ENCODE data around the gene SASH1. TPM values are rescaled to one million over a fixed set of nuclear protein-coding genes. Genes with fewer than 3 reads are reported as not detected.
A peak's percentile ranks its signal among the peaks of the same experiment; 100 is the strongest.

The SASH1 gene
- total RNA-seq, 4 donors from 2014 or later = 132 to 238 (median 160) TPM

DNA sequence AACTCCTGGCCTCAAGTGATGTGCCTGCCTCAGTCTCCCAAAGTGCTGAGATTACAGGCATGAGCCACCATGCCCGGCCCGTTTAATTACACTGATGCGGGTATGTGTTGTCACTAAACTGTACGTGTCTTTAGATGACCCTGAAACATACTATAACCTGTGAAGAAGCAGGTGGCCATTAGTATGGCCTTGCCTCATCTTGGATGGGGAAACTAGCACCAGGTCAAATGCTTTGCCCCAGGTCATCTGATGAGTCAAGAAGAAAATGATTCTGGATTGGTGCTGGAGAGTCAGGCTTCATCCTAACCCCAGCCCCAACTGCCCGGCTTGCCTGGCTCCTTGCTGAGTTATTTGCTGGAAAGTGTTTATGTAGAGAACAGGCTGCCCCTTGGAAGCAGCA is 2.9 kb upstream of the SASH1 start:
- peaks cover 0 to 27% (median 7%) of the 10 kb centered on the region in 4 donors for H3K4me1 ChIP-seq
- H3K36me3 ChIP-seq = no peaks in the 10 kb centered on the region
- no peak for DNase-seq (ENCODE audit: low spot score in 2 of 2)
- H3K9me3 ChIP-seq = no peaks in the 10 kb centered on the region
- no peak overlapping the region for H3K4me3 ChIP-seq
- TF ChIP-seq POLR2A (IDR thresholded peaks at IDR 0.05) (no peak), EP300 (IDR thresholded peaks at IDR 0.05) (no peak)
- TF ChIP-seq, protein P1, sequence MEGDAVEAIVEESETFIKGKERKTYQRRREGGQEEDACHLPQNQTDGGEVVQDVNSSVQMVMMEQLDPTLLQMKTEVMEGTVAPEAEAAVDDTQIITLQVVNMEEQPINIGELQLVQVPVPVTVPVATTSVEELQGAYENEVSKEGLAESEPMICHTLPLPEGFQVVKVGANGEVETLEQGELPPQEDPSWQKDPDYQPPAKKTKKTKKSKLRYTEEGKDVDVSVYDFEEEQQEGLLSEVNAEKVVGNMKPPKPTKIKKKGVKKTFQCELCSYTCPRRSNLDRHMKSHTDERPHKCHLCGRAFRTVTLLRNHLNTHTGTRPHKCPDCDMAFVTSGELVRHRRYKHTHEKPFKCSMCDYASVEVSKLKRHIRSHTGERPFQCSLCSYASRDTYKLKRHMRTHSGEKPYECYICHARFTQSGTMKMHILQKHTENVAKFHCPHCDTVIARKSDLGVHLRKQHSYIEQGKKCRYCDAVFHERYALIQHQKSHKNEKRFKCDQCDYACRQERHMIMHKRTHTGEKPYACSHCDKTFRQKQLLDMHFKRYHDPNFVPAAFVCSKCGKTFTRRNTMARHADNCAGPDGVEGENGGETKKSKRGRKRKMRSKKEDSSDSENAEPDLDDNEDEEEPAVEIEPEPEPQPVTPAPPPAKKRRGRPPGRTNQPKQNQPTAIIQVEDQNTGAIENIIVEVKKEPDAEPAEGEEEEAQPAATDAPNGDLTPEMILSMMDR (IDR thresholded peaks at IDR 0.05) = no peak
- WGBS, 2 donors = 98% methylated on average over 5 of the region's 5 CpGs
- H3K27me3 ChIP-seq = no peaks in the 10 kb centered on the region
- no peak overlapping the region for H3K27ac ChIP-seq

DNA sequence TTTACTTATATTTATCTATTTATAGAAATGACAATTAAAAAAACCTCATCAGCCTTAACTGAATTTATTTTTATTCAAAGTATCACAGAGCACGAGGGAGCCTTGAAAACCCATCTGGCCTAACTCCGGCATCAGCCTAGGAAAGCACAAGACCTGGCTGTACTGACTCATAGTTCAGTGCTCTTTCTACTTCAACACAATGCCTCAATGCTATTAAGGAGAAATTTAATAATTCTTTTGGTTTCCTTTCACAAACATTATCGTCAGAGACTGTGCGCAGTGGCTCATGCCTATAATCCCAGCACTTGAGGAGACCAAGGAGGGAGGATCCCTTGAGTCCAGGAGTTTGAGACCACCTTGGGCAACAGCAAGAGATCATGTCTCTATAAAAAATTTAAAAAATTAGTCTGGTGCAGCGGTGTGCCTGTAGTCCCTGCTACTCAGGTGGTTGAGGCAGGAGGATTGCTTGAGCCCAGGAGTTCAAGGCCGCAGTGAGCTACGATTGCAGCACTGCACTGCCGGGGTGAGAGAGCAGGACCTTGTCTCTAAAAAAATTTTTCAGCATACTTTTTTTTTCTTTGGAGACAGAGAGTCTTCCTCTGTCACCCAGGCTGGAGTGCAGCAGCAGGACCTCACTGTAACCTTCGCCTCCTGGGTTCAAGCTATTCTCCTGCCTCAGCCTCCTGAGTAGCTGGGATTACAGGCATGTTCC is 1.9 kb upstream of the SASH1 start:
- Histone ChIP-seq H3K9me3 (no peaks in the 10 kb centered on the region), H3K27me3 (no peaks in the 10 kb centered on the region), H3K27ac (peak overlapping the region in 1 of 4 donors; percentile 4), H3K4me1 (peaks cover 0 to 36% (median 9%) of the 10 kb centered on the region in 4 donors), H3K4me3 (no peak overlapping the region), H3K36me3 (no peaks in the 10 kb centered on the region)
- WGBS, 2 donors = 96 to 97% methylated on average over 9 of the region's 9 CpGs
- TF ChIP-seq, protein P1 (IDR thresholded peaks at IDR 0.05) = no peak
- TF ChIP-seq EP300 (IDR thresholded peaks at IDR 0.05) = no peak
- TF ChIP-seq POLR2A (IDR thresholded peaks at IDR 0.05) = no peak
- DNase-seq (ENCODE audit: low spot score in 2 of 2) = no peak

DNA sequence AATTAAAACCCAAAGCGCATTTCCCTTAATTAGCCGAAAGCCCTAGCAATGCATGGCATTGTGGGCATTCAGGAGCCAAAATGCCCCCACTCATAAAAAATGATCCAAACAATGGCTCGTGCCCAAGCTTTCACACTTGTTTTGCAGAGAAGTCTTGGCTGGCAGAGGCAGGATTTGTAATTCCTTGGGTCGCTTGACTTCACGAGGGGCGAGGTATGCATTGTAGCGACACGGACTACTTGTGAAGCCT is 613 bp upstream of the SASH1 start:
- 7% methylated on average over 8 of the region's 8 CpGs for WGBS, 2 donors

DNA sequence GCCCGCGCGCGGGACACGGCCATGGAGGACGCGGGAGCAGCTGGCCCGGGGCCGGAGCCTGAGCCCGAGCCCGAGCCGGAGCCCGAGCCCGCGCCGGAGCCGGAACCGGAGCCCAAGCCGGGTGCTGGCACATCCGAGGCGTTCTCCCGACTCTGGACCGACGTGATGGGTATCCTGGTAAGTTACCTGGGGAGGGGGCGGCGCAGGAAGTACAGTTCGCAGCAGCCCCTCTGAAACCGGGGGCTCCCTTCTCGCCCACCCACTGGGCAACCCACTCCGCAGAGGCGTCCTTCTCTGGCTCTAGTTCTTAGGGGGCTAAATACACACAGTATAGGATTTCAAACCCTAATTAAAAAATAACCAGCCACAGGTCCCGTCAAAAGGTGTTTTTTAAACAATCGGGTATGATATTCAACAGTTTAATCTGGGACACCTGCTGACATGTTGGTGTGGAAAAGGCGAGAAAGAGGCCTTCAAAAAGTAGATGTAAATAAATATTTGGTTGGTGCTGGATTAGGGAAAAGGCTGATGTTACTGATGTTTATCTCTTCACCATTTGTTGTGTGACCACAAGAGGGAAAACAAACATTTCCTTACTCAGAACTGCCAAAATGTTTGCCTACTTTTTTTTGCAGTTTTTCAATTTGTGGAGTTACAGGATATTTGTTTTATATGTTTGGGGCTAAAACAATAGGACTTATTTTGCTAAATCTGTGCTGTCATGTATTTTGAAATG is 577 bp downstream of the SASH1 start:
- no peak for DNase-seq (ENCODE audit: low spot score in 2 of 2)
- peak overlapping the region; percentile 80 to 93 (median 84) for H3K27ac ChIP-seq
- H3K4me1 ChIP-seq = peaks cover 0 to 55% (median 9%) of the 10 kb centered on the region in 4 donors
- H3K36me3 ChIP-seq = no peaks in the 10 kb centered on the region
- TF ChIP-seq, protein P1 (IDR thresholded peaks at IDR 0.05) = peak in 2 of 5 experiments; percentile 32 to 46
- no peak for TF ChIP-seq POLR2A (IDR thresholded peaks at IDR 0.05)
- peak in 1 of 2 donors; percentile 5 for TF ChIP-seq EP300 (IDR thresholded peaks at IDR 0.05)
- no peaks in the 10 kb centered on the region for H3K27me3 ChIP-seq
- peak overlapping the region; percentile 19 to 77 (median 52) for H3K4me3 ChIP-seq
- WGBS, 2 donors = 3 to 7% methylated on average over 15 to 25 of the region's 34 CpGs
- no peaks in the 10 kb centered on the region for H3K9me3 ChIP-seq

More for the DNA sequence above, 613 bp upstream of the SASH1 start:
- DNase-seq (ENCODE audit: low spot score in 2 of 2) = no peak
- Histone ChIP-seq H3K4me1 (peaks cover 0 to 49% (median 9%) of the 10 kb centered on the region in 4 donors), H3K36me3 (no peaks in the 10 kb centered on the region), H3K4me3 (peak overlapping the region; percentile 51 to 77 (median 56)), H3K27me3 (no peaks in the 10 kb centered on the region), H3K27ac (peak overlapping the region; percentile 80 to 93 (median 83)), H3K9me3 (no peaks in the 10 kb centered on the region)
- TF ChIP-seq POLR2A (IDR thresholded peaks at IDR 0.05) = no peak
- TF ChIP-seq, protein P1 (IDR thresholded peaks at IDR 0.05) = no peak

DNA sequence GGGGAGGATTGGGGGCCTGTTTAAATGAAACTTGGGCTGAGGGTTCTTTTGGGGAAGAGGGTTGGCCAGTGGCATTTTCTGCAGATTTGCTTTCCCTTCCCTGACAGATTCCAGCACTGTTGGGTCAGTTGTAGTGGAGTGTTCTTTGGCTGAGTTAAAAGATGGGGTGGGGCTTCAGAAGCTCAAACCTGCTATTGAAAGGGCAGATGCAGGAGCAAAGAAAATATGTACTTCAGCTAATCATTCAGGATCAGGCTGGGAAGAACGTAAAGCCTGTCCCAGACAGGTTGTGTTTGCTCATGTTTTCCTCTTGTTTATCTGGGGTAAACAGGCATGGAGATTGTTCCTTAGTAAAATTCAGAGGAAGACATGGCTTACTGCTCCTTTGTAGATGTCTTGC is 2.5 kb downstream of the SASH1 start:
- no peaks in the 10 kb centered on the region for H3K27me3 ChIP-seq
- 31% methylated on average over 1 of the region's 1 CpG for WGBS, 2 donors
- no peaks in the 10 kb centered on the region for H3K9me3 ChIP-seq
- peak overlapping the region in 3 of 4 donors; percentile 1 to 77 (median 3) for H3K4me3 ChIP-seq
- peaks cover 0 to 55% (median 9%) of the 10 kb centered on the region in 4 donors for H3K4me1 ChIP-seq
- peak overlapping the region; percentile 25 to 93 (median 64) for H3K27ac ChIP-seq
- TF ChIP-seq, protein P1 (IDR thresholded peaks at IDR 0.05) = no peak
- TF ChIP-seq EP300 (IDR thresholded peaks at IDR 0.05) (no peak), POLR2A (IDR thresholded peaks at IDR 0.05) (no peak)
- no peak for DNase-seq (ENCODE audit: low spot score in 2 of 2)
- no peaks in the 10 kb centered on the region for H3K36me3 ChIP-seq

Measured in tibial nerve (tissue), 4 donors.